Mesenchymal stem cell (in vitro differentiated cells and primary cell): ENCODE measurements around the gene ZNF292.
"Not testable (repeated sequence)": the region's sequence is repeated elsewhere in the genome, so short reads cannot be mapped to it uniquely, and the experiment has no call there.

ENCODE experiments used
- DNase-seq: peaks from one replicate; pipeline ENCODE4 v3.0.0-alpha.2; 2013
- H2AFZ ChIP-seq: one replicate; pipeline ENCODE4 v1.6.1; 2013; ENCODE audit warnings: low read depth, mild to moderate bottlenecking, control low read depth, inconsistent platforms, low read length, moderate library complexity
- H2AK5ac ChIP-seq: 2 replicates; pipeline ENCODE4 v1.6.1; 2013; ENCODE audit warnings: low read length, moderate library complexity, mild to moderate bottlenecking, inconsistent platforms; ENCODE audit not compliant: severe bottlenecking
- H2BK120ac ChIP-seq: one replicate; pipeline ENCODE4 v1.6.1; 2013; ENCODE audit warnings: low read depth, mild to moderate bottlenecking, inconsistent platforms, low read length, moderate library complexity
- H2BK12ac ChIP-seq, 2 experiments: one replicate each; pipeline ENCODE4 v1.6.1; 2013; ENCODE audit warnings: inconsistent platforms in 2 of 2, low read length in 2 of 2, mild to moderate bottlenecking in 2 of 2, moderate library complexity in 2 of 2, control low read depth in 1 of 2
- H2BK15ac ChIP-seq: one replicate; pipeline ENCODE4 v1.6.1; 2013; ENCODE audit warnings: mild to moderate bottlenecking, low read depth, inconsistent platforms; ENCODE audit not compliant: poor library complexity, severe bottlenecking
- H2BK5ac ChIP-seq: 2 replicates; pipeline ENCODE4 v1.6.1; 2013; ENCODE audit warnings: low read depth, mild to moderate bottlenecking, low read length, control low read depth, inconsistent platforms; ENCODE audit not compliant: poor library complexity, severe bottlenecking
- H3K14ac ChIP-seq, 2 experiments: one replicate each; pipeline ENCODE4 v1.6.1; 2013; ENCODE audit warnings: inconsistent platforms in 2 of 2, low read length in 2 of 2, control low read depth in 1 of 2, mild to moderate bottlenecking in 1 of 2, moderate library complexity in 1 of 2
- H3K18ac ChIP-seq, 2 experiments: one replicate each; pipeline ENCODE4 v1.6.1; 2013; ENCODE audit warnings: inconsistent platforms in 2 of 2, low read length in 2 of 2, control low read depth in 1 of 2, low read depth in 1 of 2, mild to moderate bottlenecking in 1 of 2
- H3K23ac ChIP-seq, 2 experiments: one replicate each; pipeline ENCODE4 v1.6.1; 2013; ENCODE audit warnings: inconsistent platforms in 2 of 2, low read length in 2 of 2, mild to moderate bottlenecking in 2 of 2, moderate library complexity in 2 of 2, control low read depth in 1 of 2
- H3K27ac ChIP-seq: 2 replicates; pipeline ENCODE4 v1.5.1; 2013; ENCODE audit warnings: mild to moderate bottlenecking, moderate library complexity, low read length, control low read depth, inconsistent platforms; ENCODE audit not compliant: poor library complexity, severe bottlenecking
- H3K27me3 ChIP-seq, 2 experiments: 2 replicates each; pipeline versions ENCODE4 v1.6.1 to v1.7.0; 2013; ENCODE audit warnings: low read length in 2 of 2, mild to moderate bottlenecking in 2 of 2, moderate library complexity in 2 of 2, control low read depth in 1 of 2, inconsistent platforms in 1 of 2; ENCODE audit not compliant: control insufficient read depth in 1 of 2, insufficient read depth in 1 of 2
- H3K36me3 ChIP-seq, 2 experiments: 2 replicates each; pipeline versions ENCODE4 v1.6.1 to v1.7.0; 2013; ENCODE audit warnings: low read length in 2 of 2, control low read depth in 1 of 2, inconsistent platforms in 1 of 2, low read depth in 1 of 2, mild to moderate bottlenecking in 1 of 2; ENCODE audit not compliant: insufficient read depth in 2 of 2, control insufficient read depth in 1 of 2
- H3K4ac ChIP-seq, 2 experiments: one replicate each; pipeline ENCODE4 v1.6.1; 2013; ENCODE audit warnings: inconsistent platforms in 2 of 2, low read length in 2 of 2, mild to moderate bottlenecking in 2 of 2, moderate library complexity in 2 of 2, control low read depth in 1 of 2, low read depth in 1 of 2
- H3K4me1 ChIP-seq: 2 replicates; pipeline ENCODE4 v1.6.1; 2013; ENCODE audit warnings: low read depth, low read length, control low read depth; ENCODE audit not compliant: control insufficient read depth, insufficient read depth
- H3K4me2 ChIP-seq: 2 replicates; pipeline ENCODE4 v1.6.1; 2013; ENCODE audit warnings: low read length, mild to moderate bottlenecking, inconsistent platforms; ENCODE audit not compliant: poor library complexity, severe bottlenecking
- H3K4me3 ChIP-seq, 2 experiments: 2 replicates each; pipeline versions ENCODE4 v1.5.1 to v1.7.0; 2013; ENCODE audit warnings: low read length in 2 of 2, mild to moderate bottlenecking in 2 of 2, control low read depth in 1 of 2, low read depth in 1 of 2; ENCODE audit not compliant: insufficient read depth in 1 of 2
- H3K79me1 ChIP-seq: replicated peaks from 2 replicates; pipeline ENCODE4 v1.6.1; 2013; ENCODE audit warnings: mild to moderate bottlenecking, control low read depth, low read length, inconsistent platforms; ENCODE audit not compliant: poor library complexity, severe bottlenecking
- H3K9ac ChIP-seq: 2 replicates; pipeline ENCODE4 v1.7.0; 2013; ENCODE audit warnings: mild to moderate bottlenecking, low read length, moderate library complexity
- H3K9me3 ChIP-seq: 2 replicates; pipeline ENCODE4 v1.7.0; 2013; ENCODE audit warnings: mild to moderate bottlenecking, low read length; ENCODE audit not compliant: control insufficient read depth
- H4K8ac ChIP-seq: one replicate; pipeline ENCODE4 v1.6.1; 2013; ENCODE audit warnings: inconsistent platforms, mild to moderate bottlenecking, low read length, moderate library complexity
- H4K91ac ChIP-seq: one replicate; pipeline ENCODE4 v1.6.1; 2013; ENCODE audit warnings: mild to moderate bottlenecking, low read length, inconsistent platforms
- WGBS: methylation state at CpG from one replicate; pipeline ENCODE4 v1.1.7; 2013; ENCODE audit warnings: mixed read lengths; 5-methylcytosine and 5-hydroxymethylcytosine counted together

ZNF292 gene

DNA sequence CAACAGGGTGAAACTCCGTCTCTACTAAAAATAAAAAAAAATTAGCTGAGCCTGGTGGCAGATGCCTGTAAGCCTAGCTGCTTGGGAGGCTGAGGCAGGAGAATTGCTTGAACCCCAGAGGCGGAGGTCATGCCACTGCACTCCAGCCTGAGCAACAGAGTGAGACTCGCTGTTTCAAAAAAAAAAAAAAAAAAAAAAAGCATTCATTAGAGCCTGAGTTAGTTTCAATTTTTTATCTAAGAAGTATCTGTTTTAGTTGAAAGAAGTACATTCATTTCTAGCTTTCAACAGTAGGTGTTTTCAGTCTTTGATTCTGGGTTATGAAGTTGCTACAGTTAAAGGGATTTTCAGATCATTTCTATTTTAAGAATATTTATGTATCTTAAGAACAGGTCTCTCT, 42.2 kb downstream of the ZNF292 start:
- H3K9ac ChIP-seq, result no peak overlapping the region
- H3K23ac ChIP-seq, result no peak overlapping the region
- H3K27ac ChIP-seq, result no peak overlapping the region
- peaks cover 0 to 6% of the 10 kb centered on the region in 2 experiments for H3K36me3 ChIP-seq
- H2BK12ac ChIP-seq, result no peak overlapping the region
- H3K27me3 ChIP-seq, result no peaks in the 10 kb centered on the region
- peaks cover 9% of the 10 kb centered on the region for H3K79me1 ChIP-seq
- no peak overlapping the region for H3K18ac ChIP-seq
- no peak overlapping the region for H4K8ac ChIP-seq
- H3K4me3 ChIP-seq, result no peak overlapping the region
- no peak overlapping the region for H3K4ac ChIP-seq
- no peak overlapping the region for H2AK5ac ChIP-seq
- no peak overlapping the region for H4K91ac ChIP-seq
- H2BK5ac ChIP-seq, result no peak overlapping the region
- no peaks in the 10 kb centered on the region for H3K4me1 ChIP-seq
- no peak overlapping the region for H3K14ac ChIP-seq
- no peak overlapping the region for H3K4me2 ChIP-seq
- H2AFZ ChIP-seq, result no peak overlapping the region
- 100% methylated on average over 2 of the region's 3 CpGs for WGBS
- no peaks in the 10 kb centered on the region for H3K9me3 ChIP-seq
- no peak for DNase-seq
- no peak overlapping the region for H2BK15ac ChIP-seq
- no peak overlapping the region for H2BK120ac ChIP-seq

DNA sequence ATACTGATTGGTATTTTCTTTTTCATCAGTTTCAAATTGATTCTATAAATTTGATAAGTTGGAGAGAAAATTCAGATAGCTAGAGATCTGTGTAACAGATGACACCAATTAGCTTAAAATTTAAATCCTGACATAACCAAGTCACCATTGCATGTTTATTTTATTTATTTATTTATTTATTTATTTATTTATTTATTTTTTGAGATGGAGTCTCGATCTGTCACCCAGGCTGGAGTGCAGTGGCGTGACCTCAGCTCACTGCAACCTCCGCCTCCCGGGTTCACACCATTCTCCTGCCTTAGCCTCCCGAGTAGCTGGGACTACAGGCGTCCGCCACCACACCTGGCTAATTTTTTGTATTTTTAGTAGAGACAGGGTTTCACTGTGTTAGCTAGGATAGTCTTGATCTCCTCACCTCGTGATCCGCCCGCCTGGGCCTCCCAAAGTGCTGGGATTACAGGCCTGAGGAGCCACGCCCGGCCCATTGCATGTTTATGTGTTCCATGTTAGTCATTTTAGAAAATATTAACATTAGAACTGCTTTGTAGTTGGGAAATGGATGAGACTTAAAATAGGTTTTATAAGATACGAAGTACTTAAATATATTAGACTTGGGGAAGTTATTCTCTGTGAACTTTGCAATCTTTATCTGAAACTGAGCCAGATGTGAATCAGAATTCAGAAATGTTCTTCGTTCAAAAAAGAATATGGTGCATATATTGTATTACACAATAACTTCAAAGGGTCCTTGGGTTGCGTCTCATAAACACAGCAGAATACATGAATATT, 42.9 kb downstream of the ZNF292 start:
- not testable (repeated sequence) for H3K18ac ChIP-seq, H3K79me1 ChIP-seq, H2BK12ac ChIP-seq, H3K9me3 ChIP-seq, H3K23ac ChIP-seq, H3K4me2 ChIP-seq, H3K27me3 ChIP-seq, H2BK5ac ChIP-seq, H3K36me3 ChIP-seq, H3K9ac ChIP-seq, H2BK15ac ChIP-seq, H2BK120ac ChIP-seq, H3K27ac ChIP-seq, H3K4ac ChIP-seq, H3K4me3 ChIP-seq, H2AFZ ChIP-seq, DNase-seq, H4K8ac ChIP-seq, H3K14ac ChIP-seq, H3K4me1 ChIP-seq, H2AK5ac ChIP-seq, H4K91ac ChIP-seq
- 99% methylated on average over 13 of the region's 15 CpGs for WGBS

DNA sequence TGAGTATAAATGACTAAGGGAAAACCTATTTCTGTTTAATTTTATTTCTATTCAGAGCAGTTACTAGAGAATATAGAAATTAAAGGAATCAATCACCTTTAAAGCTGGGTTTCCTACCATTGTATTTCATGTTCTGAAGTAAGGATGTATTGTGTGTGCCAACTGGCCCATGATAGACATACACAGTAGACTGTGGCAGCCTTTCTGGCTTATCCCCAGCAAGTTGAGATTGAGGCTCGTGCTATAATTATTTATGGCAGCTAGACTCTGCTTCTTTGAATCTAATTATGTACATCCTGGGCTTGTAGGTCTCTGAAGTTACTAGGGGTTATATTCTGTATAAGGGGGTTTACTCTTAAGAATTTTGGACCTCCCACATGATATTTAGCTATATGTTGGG, 44.4 kb downstream of the ZNF292 start:
- Histone ChIP-seq H3K79me1 (peaks cover 7% of the 10 kb centered on the region), H2BK120ac (no peak overlapping the region), H3K27ac (no peak overlapping the region), H3K23ac (no peak overlapping the region), H3K18ac (no peak overlapping the region), H3K4ac (no peak overlapping the region), H2BK12ac (no peak overlapping the region), H3K4me2 (no peak overlapping the region), H4K8ac (no peak overlapping the region), H4K91ac (no peak overlapping the region), H3K4me1 (no peaks in the 10 kb centered on the region), H3K4me3 (no peak overlapping the region), H2AFZ (no peak overlapping the region), H2AK5ac (no peak overlapping the region), H3K27me3 (no peaks in the 10 kb centered on the region), H3K14ac (no peak overlapping the region), H2BK5ac (no peak overlapping the region), H2BK15ac (no peak overlapping the region), H3K9me3 (no peaks in the 10 kb centered on the region), H3K9ac (no peak overlapping the region), H3K36me3 (peaks cover 4 to 15% of the 10 kb centered on the region in 2 experiments)
- no peak for DNase-seq
- WGBS, result 85% methylated on average over 1 of the region's 1 CpG

DNA sequence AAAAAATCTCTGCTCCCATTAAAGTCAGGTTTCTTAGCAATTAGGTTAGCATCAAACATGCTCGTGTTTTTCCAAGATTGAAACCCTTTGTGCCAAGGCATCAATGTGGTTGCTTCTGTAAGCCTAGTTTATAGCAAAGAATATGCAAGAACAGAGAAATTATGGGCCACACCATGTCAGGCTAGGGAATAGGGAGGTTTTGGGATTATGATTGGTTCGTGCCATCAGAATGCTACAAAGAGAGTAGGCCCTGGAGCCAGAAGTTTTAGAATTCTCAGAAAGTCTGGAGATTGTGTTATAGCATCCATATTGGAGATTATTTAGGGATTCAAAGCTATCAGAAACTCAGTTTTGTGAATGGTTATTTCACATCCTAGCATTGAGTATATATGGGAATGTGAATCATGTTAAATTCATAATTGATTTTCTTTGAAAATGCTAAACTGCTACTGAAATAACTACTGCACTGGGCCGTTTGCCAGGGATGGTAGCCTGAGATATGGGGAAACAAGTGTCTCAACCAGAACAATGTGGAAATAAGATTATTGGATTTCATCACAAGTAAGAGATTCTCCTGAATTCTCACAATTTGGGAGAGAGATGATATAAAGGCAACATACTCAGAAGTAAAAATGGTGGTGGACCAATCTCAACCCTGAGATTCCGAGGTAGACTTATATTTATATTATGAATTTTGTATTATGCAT, 45.3 kb downstream of the ZNF292 start:
- H2BK5ac ChIP-seq, result no peak overlapping the region
- no peak overlapping the region for H3K27ac ChIP-seq
- no peak overlapping the region for H3K18ac ChIP-seq
- peak; percentile 18 for DNase-seq
- no peak overlapping the region for H3K9ac ChIP-seq
- no peaks in the 10 kb centered on the region for H3K27me3 ChIP-seq
- H3K4me2 ChIP-seq, result no peak overlapping the region
- peaks cover 4 to 17% of the 10 kb centered on the region in 2 experiments for H3K36me3 ChIP-seq
- H3K4ac ChIP-seq, result no peak overlapping the region
- H2BK120ac ChIP-seq, result no peak overlapping the region
- WGBS, result 98% methylated on average over 3 of the region's 4 CpGs
- H3K4me3 ChIP-seq, result no peak overlapping the region
- H3K23ac ChIP-seq, result no peak overlapping the region
- H2AK5ac ChIP-seq, result no peak overlapping the region
- no peak overlapping the region for H2AFZ ChIP-seq
- no peak overlapping the region for H4K8ac ChIP-seq
- no peak overlapping the region for H2BK12ac ChIP-seq
- H4K91ac ChIP-seq, result no peak overlapping the region
- H3K14ac ChIP-seq, result no peak overlapping the region
- peaks cover 9% of the 10 kb centered on the region for H3K79me1 ChIP-seq
- H3K4me1 ChIP-seq, result no peaks in the 10 kb centered on the region
- no peaks in the 10 kb centered on the region for H3K9me3 ChIP-seq
- no peak overlapping the region for H2BK15ac ChIP-seq
